ENCODE data around the gene METTL15. TPM values are rescaled to one million over a fixed set of nuclear protein-coding genes. Genes with fewer than 3 reads are reported as not detected.
"Not testable (repeated sequence)": the region's sequence is repeated elsewhere in the genome, so short reads cannot be mapped to it uniquely, and the experiment has no call there.

The METTL15 gene
- total RNA-seq, 1 experiment from 2014 or later = 13.5 TPM

GRCh38 chr11:28106353-28107043, 1.7 kb upstream of the METTL15 start:
- no peak for DNase-seq (ENCODE audit: low read depth)
- in situ Hi-C loops (cut with HindIII; ENCODE audit: low pct_unique_long_range_greater_than_20kb, low sequenced_read_pairs) = no loop called here

- in situ Hi-C loops (cut with HindIII; ENCODE audit: low pct_unique_long_range_greater_than_20kb, low sequenced_read_pairs) = no loop called here
- DNase-seq (ENCODE audit: low read depth) = no peak
Measured at GRCh38 chr11:28107191-28107749, 918 bp upstream of the METTL15 start.

- DNase-seq (ENCODE audit: low read depth) = no peak
- in situ Hi-C loops (cut with HindIII; ENCODE audit: low pct_unique_long_range_greater_than_20kb, low sequenced_read_pairs) = no loop called here
Measured at GRCh38 chr11:28108958-28109357, 770 bp downstream of the METTL15 start.

- in situ Hi-C loops (cut with HindIII; ENCODE audit: low pct_unique_long_range_greater_than_20kb, low sequenced_read_pairs) = no loop called here
Measured at GRCh38 chr11:28110108-28110820, 2.1 kb downstream of the METTL15 start.

GRCh38 chr11:28110821-28111200, 2.6 kb downstream of the METTL15 start:
- in situ Hi-C loops (cut with HindIII; ENCODE audit: low pct_unique_long_range_greater_than_20kb, low sequenced_read_pairs) = no loop called here
- peak; percentile 30 for DNase-seq (ENCODE audit: low read depth)

More at GRCh38 chr11:28110108-28110820, 2.1 kb downstream of the METTL15 start:
- peak; percentile 63 for DNase-seq (ENCODE audit: low read depth)

GRCh38 chr11:28114116-28114515, 5.9 kb downstream of the METTL15 start:
- no peak for DNase-seq (ENCODE audit: low read depth)
- in situ Hi-C loops (cut with HindIII; ENCODE audit: low pct_unique_long_range_greater_than_20kb, low sequenced_read_pairs) = no loop called here

GRCh38 chr11:28114731-28115130, 6.5 kb downstream of the METTL15 start:
- no peak for DNase-seq (ENCODE audit: low read depth)

GRCh38 chr11:28117712-28118111, 9.5 kb downstream of the METTL15 start:
- no peak for DNase-seq (ENCODE audit: low read depth)
- in situ Hi-C loops (cut with HindIII; ENCODE audit: low pct_unique_long_range_greater_than_20kb, low sequenced_read_pairs) = no loop called here

More at GRCh38 chr11:28114731-28115130, 6.5 kb downstream of the METTL15 start:
- in situ Hi-C loops (cut with HindIII; ENCODE audit: low pct_unique_long_range_greater_than_20kb, low sequenced_read_pairs) = no loop called here

GRCh38 chr11:28123151-28123581, 15.0 kb downstream of the METTL15 start:
- DNase-seq (ENCODE audit: low read depth) = no peak
- in situ Hi-C loops (cut with HindIII; ENCODE audit: low pct_unique_long_range_greater_than_20kb, low sequenced_read_pairs) = no loop called here

GRCh38 chr11:28132548-28132947, 24.4 kb downstream of the METTL15 start:
- DNase-seq (ENCODE audit: low read depth) = no peak
- in situ Hi-C loops (cut with HindIII; ENCODE audit: low pct_unique_long_range_greater_than_20kb, low sequenced_read_pairs) = no loop called here

- DNase-seq (ENCODE audit: low read depth) = no peak
- in situ Hi-C loops (cut with HindIII; ENCODE audit: low pct_unique_long_range_greater_than_20kb, low sequenced_read_pairs) = no loop called here
Measured at GRCh38 chr11:28133146-28133545, 25.0 kb downstream of the METTL15 start.

- DNase-seq (ENCODE audit: low read depth); in situ Hi-C loops (cut with HindIII; ENCODE audit: low pct_unique_long_range_greater_than_20kb, low sequenced_read_pairs): not testable (repeated sequence)
Measured at GRCh38 chr11:28136157-28136556, 28.0 kb downstream of the METTL15 start.

- DNase-seq (ENCODE audit: low read depth) = no peak
- in situ Hi-C loops (cut with HindIII; ENCODE audit: low pct_unique_long_range_greater_than_20kb, low sequenced_read_pairs) = no loop called here
Measured at GRCh38 chr11:28137366-28137765, 29.2 kb downstream of the METTL15 start.

GRCh38 chr11:28137832-28138231, 29.6 kb downstream of the METTL15 start:
- no peak for DNase-seq (ENCODE audit: low read depth)
- in situ Hi-C loops (cut with HindIII; ENCODE audit: low pct_unique_long_range_greater_than_20kb, low sequenced_read_pairs) = no loop called here

- in situ Hi-C loops (cut with HindIII; ENCODE audit: low pct_unique_long_range_greater_than_20kb, low sequenced_read_pairs) = no loop called here
- DNase-seq (ENCODE audit: low read depth) = no peak
Measured at GRCh38 chr11:28139841-28140415, 31.7 kb downstream of the METTL15 start.

GRCh38 chr11:28140689-28141455, 32.7 kb downstream of the METTL15 start:
- no peak for DNase-seq (ENCODE audit: low read depth)
- in situ Hi-C loops (cut with HindIII; ENCODE audit: low pct_unique_long_range_greater_than_20kb, low sequenced_read_pairs) = no loop called here

- in situ Hi-C loops (cut with HindIII; ENCODE audit: low pct_unique_long_range_greater_than_20kb, low sequenced_read_pairs) = no loop called here
- DNase-seq (ENCODE audit: low read depth) = no peak
Measured at GRCh38 chr11:28142724-28143123, 34.5 kb downstream of the METTL15 start.

GRCh38 chr11:28144808-28145207, 36.6 kb downstream of the METTL15 start:
- peak; percentile 18 for DNase-seq (ENCODE audit: low read depth)
- in situ Hi-C loops (cut with HindIII; ENCODE audit: low pct_unique_long_range_greater_than_20kb, low sequenced_read_pairs) = no loop called here

Data from Caki2 (cell line).